Esophagus squamous epithelium (tissue), 4 donors: Measurements from ENCODE around the gene DNM2.

Experiments used
- POLR2A ChIP-seq, 4 donors: fragments of 450-650 bp; IDR thresholded peaks; one replicate each; pipeline ENCODE4 v1.6.1; 2017; ENCODE audit warnings: antibody characterized with exemption in 4 of 4, mild to moderate bottlenecking in 4 of 4, moderate library complexity in 3 of 4
- TF ChIP-seq, protein P1 (sequence below), 6 experiments: fragments of 450-650 bp in 4 of 6; fragments of 200-600 bp in 2 of 6; sonication (generic) in 2 of 6; IDR thresholded peaks; one replicate each; pipeline ENCODE4 v1.5.1; 2016 to 2019; ENCODE audit warnings: antibody characterized with exemption in 6 of 6, mild to moderate bottlenecking in 4 of 6, moderate library complexity in 4 of 6

- TF ChIP-seq, protein P1, sequence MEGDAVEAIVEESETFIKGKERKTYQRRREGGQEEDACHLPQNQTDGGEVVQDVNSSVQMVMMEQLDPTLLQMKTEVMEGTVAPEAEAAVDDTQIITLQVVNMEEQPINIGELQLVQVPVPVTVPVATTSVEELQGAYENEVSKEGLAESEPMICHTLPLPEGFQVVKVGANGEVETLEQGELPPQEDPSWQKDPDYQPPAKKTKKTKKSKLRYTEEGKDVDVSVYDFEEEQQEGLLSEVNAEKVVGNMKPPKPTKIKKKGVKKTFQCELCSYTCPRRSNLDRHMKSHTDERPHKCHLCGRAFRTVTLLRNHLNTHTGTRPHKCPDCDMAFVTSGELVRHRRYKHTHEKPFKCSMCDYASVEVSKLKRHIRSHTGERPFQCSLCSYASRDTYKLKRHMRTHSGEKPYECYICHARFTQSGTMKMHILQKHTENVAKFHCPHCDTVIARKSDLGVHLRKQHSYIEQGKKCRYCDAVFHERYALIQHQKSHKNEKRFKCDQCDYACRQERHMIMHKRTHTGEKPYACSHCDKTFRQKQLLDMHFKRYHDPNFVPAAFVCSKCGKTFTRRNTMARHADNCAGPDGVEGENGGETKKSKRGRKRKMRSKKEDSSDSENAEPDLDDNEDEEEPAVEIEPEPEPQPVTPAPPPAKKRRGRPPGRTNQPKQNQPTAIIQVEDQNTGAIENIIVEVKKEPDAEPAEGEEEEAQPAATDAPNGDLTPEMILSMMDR (IDR thresholded peaks at IDR 0.05), result no peak
- no peak for TF ChIP-seq POLR2A (IDR thresholded peaks at IDR 0.05)
These were observed 874 bp upstream of the DNM2 start for GRCh38 chr19:10717054-10717355.
